H9 (cell line): ENCODE data around the gene ATP2A2. TPM values are rescaled to one million over a fixed set of nuclear protein-coding genes. Genes with fewer than 3 reads are reported as not detected.

ENCODE experiments used
- DNase-seq: peaks from one replicate; pipeline ENCODE4 v3.0.0-alpha.2; 2017
- H2AFZ ChIP-seq: one replicate; pipeline ENCODE4 v1.6.1; 2013; ENCODE audit warnings: mild to moderate bottlenecking, low read length, control low read depth, moderate library complexity
- H2AK5ac ChIP-seq: 2 replicates; pipeline ENCODE4 v1.6.1; 2013; ENCODE audit warnings: low read length, control low read depth, mixed read lengths; ENCODE audit not compliant: insufficient read length
- H2BK120ac ChIP-seq: one replicate; pipeline ENCODE4 v1.6.1; 2013; ENCODE audit warnings: low read depth, mild to moderate bottlenecking, low read length, control low read depth, inconsistent platforms; ENCODE audit not compliant: poor library complexity, severe bottlenecking
- H2BK12ac ChIP-seq: 2 replicates; pipeline ENCODE4 v1.6.1; 2013; ENCODE audit warnings: low read length, control low read depth, mixed read lengths, low read depth; ENCODE audit not compliant: insufficient read length
- H2BK15ac ChIP-seq: 2 replicates; pipeline ENCODE4 v1.6.1; 2013; ENCODE audit warnings: low read depth, low read length, control low read depth
- H2BK20ac ChIP-seq: one replicate; pipeline ENCODE4 v1.6.1; 2013; ENCODE audit warnings: low read depth, mild to moderate bottlenecking, low read length, control low read depth, inconsistent platforms; ENCODE audit not compliant: poor library complexity, severe bottlenecking
- H2BK5ac ChIP-seq: 2 replicates; pipeline ENCODE4 v1.6.1; 2013; ENCODE audit warnings: low read length, control low read depth, mixed read lengths; ENCODE audit not compliant: insufficient read length
- H3K14ac ChIP-seq: 2 replicates; pipeline ENCODE4 v1.6.1; 2013; ENCODE audit warnings: low read length, control low read depth; ENCODE audit not compliant: insufficient read depth
- H3K18ac ChIP-seq: 2 replicates; pipeline ENCODE4 v1.6.1; 2013; ENCODE audit warnings: low read depth, mild to moderate bottlenecking, mixed read lengths, low read length, control low read depth; ENCODE audit not compliant: insufficient read length
- H3K23ac ChIP-seq: 2 replicates; pipeline ENCODE4 v1.6.1; 2013; ENCODE audit warnings: low read length, control low read depth, mixed read lengths, low read depth; ENCODE audit not compliant: insufficient read length
- H3K23me2 ChIP-seq: 2 replicates; pipeline ENCODE4 v1.6.1; 2013; ENCODE audit warnings: low read depth, mild to moderate bottlenecking, mixed read lengths, low read length, control low read depth; ENCODE audit not compliant: insufficient read length, poor library complexity, severe bottlenecking
- H3K27ac ChIP-seq: 2 replicates; pipeline ENCODE4 v1.5.1; 2013; ENCODE audit warnings: low read length, control low read depth, mixed read lengths, low read depth; ENCODE audit not compliant: insufficient read length
- H3K27me3 ChIP-seq: 2 replicates; pipeline ENCODE4 v1.6.1; 2013; ENCODE audit warnings: low read length, control low read depth, inconsistent platforms; ENCODE audit not compliant: insufficient read depth
- H3K4ac ChIP-seq: 2 replicates; pipeline ENCODE4 v1.6.1; 2013; ENCODE audit warnings: low read depth, mild to moderate bottlenecking, control low read depth, inconsistent platforms, low read length, moderate library complexity
- H3K4me1 ChIP-seq: 2 replicates; pipeline ENCODE4 v1.6.1; 2013; ENCODE audit warnings: low read length, control low read depth, inconsistent platforms; ENCODE audit not compliant: insufficient read depth
- H3K4me2 ChIP-seq: 2 replicates; pipeline ENCODE4 v1.6.1; 2013; ENCODE audit warnings: low read length, control low read depth, mixed read lengths; ENCODE audit not compliant: insufficient read length, insufficient read depth
- H3K56ac ChIP-seq: 2 replicates; pipeline ENCODE4 v1.6.1; 2013; ENCODE audit warnings: low read depth, mild to moderate bottlenecking, mixed read lengths, low read length, control low read depth; ENCODE audit not compliant: insufficient read length
- H3K79me1 ChIP-seq: 2 replicates; pipeline ENCODE4 v1.6.1; 2013; ENCODE audit warnings: low read depth, mild to moderate bottlenecking, moderate library complexity, low read length, control low read depth, inconsistent platforms; ENCODE audit not compliant: insufficient read depth, poor library complexity, severe bottlenecking
- H3K79me2 ChIP-seq: 2 replicates; pipeline ENCODE4 v1.6.1; 2013; ENCODE audit warnings: low read length, control low read depth, inconsistent platforms; ENCODE audit not compliant: insufficient read depth
- H3K9ac ChIP-seq: 2 replicates; pipeline ENCODE4 v1.6.1; 2013; ENCODE audit warnings: low read length, control low read depth, mixed read lengths; ENCODE audit not compliant: insufficient read length; ENCODE audit errors: extremely low read depth
- H3K9me3 ChIP-seq: one replicate; pipeline ENCODE4 v1.6.1; 2013; ENCODE audit warnings: low read depth, low read length, inconsistent platforms; ENCODE audit not compliant: control insufficient read depth
- H3T11ph ChIP-seq: one replicate; pipeline ENCODE4 v1.6.1; 2013; ENCODE audit warnings: mild to moderate bottlenecking, low read length, control low read depth, inconsistent platforms
- H4K20me1 ChIP-seq: one replicate; pipeline ENCODE4 v1.6.1; 2013; ENCODE audit not compliant: control insufficient read depth, insufficient read length, insufficient read depth
- H4K5ac ChIP-seq: 2 replicates; pipeline ENCODE4 v1.6.1; 2013; ENCODE audit warnings: low read depth, mild to moderate bottlenecking, mixed read lengths, low read length, control low read depth; ENCODE audit not compliant: insufficient read length
- H4K8ac ChIP-seq: replicated peaks from 2 replicates; pipeline ENCODE4 v1.6.1; 2013; ENCODE audit warnings: low read length, control low read depth, mixed read lengths, low read depth; ENCODE audit not compliant: insufficient read length
- H4K91ac ChIP-seq: 2 replicates; pipeline ENCODE4 v1.6.1; 2013; ENCODE audit warnings: low read depth, mild to moderate bottlenecking, moderate library complexity, mixed read lengths, low read length, control low read depth; ENCODE audit not compliant: insufficient read length
- H3K27ac Mint-ChIP-seq, 3 experiments: 2 replicates in 2 of 3; 3 replicates in 1 of 3; pipeline ENCODE4 v1.8.0; 2020 to 2021; ENCODE audit warnings: mixed read lengths in 3 of 3, mild to moderate bottlenecking in 1 of 3, moderate library complexity in 1 of 3
- H3K27me3 Mint-ChIP-seq: 2 replicates; pipeline ENCODE4 v1.8.0; 2021; ENCODE audit warnings: low read depth, mild to moderate bottlenecking, moderate library complexity, mixed read lengths
- H3K36me3 Mint-ChIP-seq, 3 experiments: 2 replicates in 2 of 3; 3 replicates in 1 of 3; pipeline ENCODE4 v1.8.0; 2020 to 2021; ENCODE audit warnings: low read depth in 3 of 3, mixed read lengths in 3 of 3; ENCODE audit not compliant: insufficient read depth in 1 of 3
- H3K4me1 Mint-ChIP-seq, 2 experiments: 2 replicates each; pipeline ENCODE4 v1.8.0; 2020; ENCODE audit warnings: mixed read lengths in 2 of 2
- H3K4me3 Mint-ChIP-seq, 2 experiments: 2 replicates in 1 of 2; 3 replicates in 1 of 2; pipeline ENCODE4 v1.8.0; 2020 to 2021; ENCODE audit warnings: mild to moderate bottlenecking in 2 of 2, mixed read lengths in 2 of 2, moderate library complexity in 1 of 2
- H3K9me3 Mint-ChIP-seq, 2 experiments: 2 replicates in 1 of 2; 3 replicates in 1 of 2; pipeline ENCODE4 v1.8.0; 2020; ENCODE audit warnings: mild to moderate bottlenecking in 2 of 2, mixed read lengths in 2 of 2, moderate library complexity in 1 of 2
- WGBS: extraction: QIAGEN DNeasy Blood & Tissue Kit; methylation state at CpG from one replicate; pipeline ENCODE4 v1.1.7; 2013; ENCODE audit warnings: missing lambda C conversion rate, low lambda C conversion rate, mixed read lengths; ENCODE audit not compliant: insufficient read length; ENCODE audit errors: extremely low coverage; 5-methylcytosine and 5-hydroxymethylcytosine counted together
- total RNA-seq: library from RNA; stranded (reverse); gene quantifications from 2 replicates; pipeline ENCODE4 v1.2.1, GENCODE V29; 2021
- TF ChIP-seq, protein P1 (sequence below): fragments of 200-600 bp; sonication (generic); conservative IDR thresholded peaks from 3 replicates; pipeline ENCODE4 v1.8.0; 2021; ENCODE audit warnings: antibody characterized with exemption, mild to moderate bottlenecking

Gene ATP2A2
- total RNA-seq, 1 experiment from 2014 or later: 257 TPM

DNA sequence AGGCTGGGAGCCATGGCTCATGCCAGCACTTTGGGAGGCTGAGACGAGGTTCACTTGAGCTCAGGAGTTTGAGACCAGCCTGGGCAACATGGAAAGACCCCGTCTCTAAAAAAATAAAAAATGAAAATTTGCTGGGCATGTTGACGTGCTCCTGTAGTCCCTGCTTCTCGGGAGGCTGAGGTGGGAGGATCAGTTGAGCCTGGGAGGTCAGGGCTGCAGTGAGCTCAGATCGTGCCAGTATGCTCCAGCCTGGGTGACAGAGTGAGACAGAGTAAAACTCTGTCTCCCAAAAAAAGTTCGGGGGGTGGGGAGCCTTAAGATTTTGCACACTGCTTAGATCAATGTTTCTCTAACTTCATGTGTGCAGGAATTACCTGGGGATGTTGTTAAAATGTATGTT, 30.9 kb downstream of the ATP2A2 start:
- Histone ChIP-seq H3K23ac (no peak overlapping the region), H3K27ac (no peak overlapping the region), H3K56ac (no peak overlapping the region), H3K79me1 (peaks cover 17% of the 10 kb centered on the region), H2BK15ac (no peak overlapping the region), H4K5ac (no peak overlapping the region), H3K9ac (no peak overlapping the region), H3K23me2 (no peaks in the 10 kb centered on the region), H3K4me2 (no peak overlapping the region), H4K8ac (no peak overlapping the region), H2BK120ac (no peak overlapping the region), H2AFZ (no peak overlapping the region), H3K4me1 (no peaks in the 10 kb centered on the region), H3K4ac (no peak overlapping the region), H3K9me3 (no peaks in the 10 kb centered on the region), H4K20me1 (no peaks in the 10 kb centered on the region), H2BK5ac (no peak overlapping the region), H2AK5ac (no peak overlapping the region), H3K79me2 (peaks cover 16% of the 10 kb centered on the region; the same call in 1 of the 2 replicates), H3K18ac (no peak overlapping the region), H3T11ph (no peak overlapping the region), H3K27me3 (no peaks in the 10 kb centered on the region), H3K14ac (no peak overlapping the region), H4K91ac (no peak overlapping the region), H2BK12ac (no peak overlapping the region), H2BK20ac (no peak overlapping the region)
- no peak overlapping the region for H3K4me3 Mint-ChIP-seq
- no CpG with 5 or more reads among the region's 6 CpGs for WGBS
- DNase-seq: no peak
- no peaks in the 10 kb centered on the region for H3K9me3 Mint-ChIP-seq
- H3K4me1 Mint-ChIP-seq: peaks cover 0 to 11% of the 10 kb centered on the region in 2 experiments; a peak in 2 of 4 replicates
- TF ChIP-seq, protein P1, sequence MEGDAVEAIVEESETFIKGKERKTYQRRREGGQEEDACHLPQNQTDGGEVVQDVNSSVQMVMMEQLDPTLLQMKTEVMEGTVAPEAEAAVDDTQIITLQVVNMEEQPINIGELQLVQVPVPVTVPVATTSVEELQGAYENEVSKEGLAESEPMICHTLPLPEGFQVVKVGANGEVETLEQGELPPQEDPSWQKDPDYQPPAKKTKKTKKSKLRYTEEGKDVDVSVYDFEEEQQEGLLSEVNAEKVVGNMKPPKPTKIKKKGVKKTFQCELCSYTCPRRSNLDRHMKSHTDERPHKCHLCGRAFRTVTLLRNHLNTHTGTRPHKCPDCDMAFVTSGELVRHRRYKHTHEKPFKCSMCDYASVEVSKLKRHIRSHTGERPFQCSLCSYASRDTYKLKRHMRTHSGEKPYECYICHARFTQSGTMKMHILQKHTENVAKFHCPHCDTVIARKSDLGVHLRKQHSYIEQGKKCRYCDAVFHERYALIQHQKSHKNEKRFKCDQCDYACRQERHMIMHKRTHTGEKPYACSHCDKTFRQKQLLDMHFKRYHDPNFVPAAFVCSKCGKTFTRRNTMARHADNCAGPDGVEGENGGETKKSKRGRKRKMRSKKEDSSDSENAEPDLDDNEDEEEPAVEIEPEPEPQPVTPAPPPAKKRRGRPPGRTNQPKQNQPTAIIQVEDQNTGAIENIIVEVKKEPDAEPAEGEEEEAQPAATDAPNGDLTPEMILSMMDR: no peak
- H3K27me3 Mint-ChIP-seq: no peaks in the 10 kb centered on the region; the same call in 1 of the 2 replicates
- H3K27ac Mint-ChIP-seq: peak overlapping the region in 2 of 3 experiments; percentile 49 to 70; a peak in 2 of 7 replicates
- peaks cover 20 to 57% (median 51%) of the 10 kb centered on the region in 3 experiments; a peak in 6 of 7 replicates for H3K36me3 Mint-ChIP-seq
